NCI-H82 treated with DMSO at 0.1 percent for 48 hours (cell line): ENCODE measurements around the gene GNE.

Experiments used
- DNase-seq: peaks from one replicate; lab custom pipeline; 2025; ENCODE audit not compliant: unreplicated experiment; lab: John Stamatoyannopoulos, UW

GNE gene

DNA sequence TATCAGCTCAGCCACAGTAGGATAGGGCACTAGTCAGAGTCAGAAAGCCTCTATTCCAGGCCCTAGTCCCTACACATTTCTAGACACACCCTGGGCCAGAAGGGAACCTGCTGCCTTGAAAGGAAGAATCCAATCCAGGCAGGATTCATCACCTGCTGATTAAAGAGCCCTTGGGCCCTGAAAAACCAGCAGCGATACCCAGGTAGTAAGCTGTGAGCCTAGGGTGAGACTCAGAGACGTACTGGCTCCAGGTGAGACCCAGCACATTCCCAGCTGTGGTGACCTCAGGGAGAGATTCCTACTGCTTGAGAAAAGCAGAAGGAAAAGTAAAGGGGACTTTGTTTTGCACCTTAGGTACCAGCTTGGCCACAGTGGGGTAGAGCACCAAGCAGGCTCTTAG, 84.4 kb downstream of the GNE start:
- DNase-seq: no peak

DNA sequence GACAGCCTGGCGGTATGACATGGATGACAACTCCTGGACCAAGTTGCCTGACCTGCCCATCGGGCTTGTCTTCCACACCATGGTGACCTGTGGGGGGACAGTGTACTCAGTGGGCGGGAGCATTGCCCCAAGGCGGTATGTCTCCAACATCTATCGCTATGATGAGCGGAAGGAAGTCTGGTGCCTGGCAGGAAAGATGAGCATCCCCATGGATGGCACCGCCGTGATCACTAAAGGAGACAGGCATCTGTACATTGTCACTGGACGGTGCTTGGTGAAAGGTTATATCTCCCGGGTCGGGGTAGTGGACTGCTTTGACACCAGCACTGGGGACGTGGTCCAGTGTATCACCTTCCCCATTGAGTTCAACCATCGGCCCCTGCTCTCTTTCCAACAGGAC, 87.7 kb downstream of the GNE start:
- no peak for DNase-seq

DNA sequence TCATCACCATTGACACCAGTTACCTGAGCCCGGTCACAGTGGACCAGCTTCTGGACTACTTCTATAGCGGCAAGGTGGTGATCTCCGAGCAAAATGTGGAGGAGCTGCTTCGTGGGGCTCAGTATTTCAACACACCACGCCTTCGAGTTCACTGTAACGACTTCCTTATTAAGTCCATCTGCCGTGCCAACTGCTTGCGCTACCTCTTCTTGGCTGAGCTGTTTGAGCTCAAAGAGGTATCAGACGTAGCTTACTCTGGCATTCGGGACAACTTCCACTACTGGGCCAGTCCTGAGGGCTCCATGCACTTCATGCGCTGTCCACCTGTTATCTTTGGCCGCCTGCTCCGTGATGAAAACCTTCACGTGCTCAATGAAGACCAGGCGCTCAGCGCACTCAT, 88.5 kb downstream of the GNE start:
- no peak for DNase-seq

DNA sequence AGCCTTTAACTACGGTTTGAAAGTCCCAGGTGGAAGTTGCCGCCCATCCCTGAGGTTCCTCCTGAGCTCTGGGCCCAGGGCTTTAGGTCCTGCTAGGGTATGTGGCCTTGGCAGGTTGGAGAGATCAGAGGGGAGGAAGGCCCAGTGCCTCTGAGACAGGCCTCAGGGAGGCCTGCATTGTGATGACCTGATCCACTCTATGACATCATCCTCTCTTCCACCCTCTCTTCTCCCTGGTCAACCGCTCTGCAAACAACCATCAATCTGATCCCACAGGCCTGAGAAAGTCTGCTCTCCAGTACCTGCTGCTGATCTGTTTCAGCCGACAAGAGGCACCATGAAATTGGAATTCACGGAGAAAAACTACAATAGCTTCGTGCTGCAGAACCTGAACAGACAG, 89.1 kb downstream of the GNE start, which contains the start of gene CCIN:
Gene CCIN, plus strand, starts transcription at position 223 of the 400 bp plus-strand sequence. Its CDS starts 115 bp downstream, at position 338.
- no peak for DNase-seq

DNA sequence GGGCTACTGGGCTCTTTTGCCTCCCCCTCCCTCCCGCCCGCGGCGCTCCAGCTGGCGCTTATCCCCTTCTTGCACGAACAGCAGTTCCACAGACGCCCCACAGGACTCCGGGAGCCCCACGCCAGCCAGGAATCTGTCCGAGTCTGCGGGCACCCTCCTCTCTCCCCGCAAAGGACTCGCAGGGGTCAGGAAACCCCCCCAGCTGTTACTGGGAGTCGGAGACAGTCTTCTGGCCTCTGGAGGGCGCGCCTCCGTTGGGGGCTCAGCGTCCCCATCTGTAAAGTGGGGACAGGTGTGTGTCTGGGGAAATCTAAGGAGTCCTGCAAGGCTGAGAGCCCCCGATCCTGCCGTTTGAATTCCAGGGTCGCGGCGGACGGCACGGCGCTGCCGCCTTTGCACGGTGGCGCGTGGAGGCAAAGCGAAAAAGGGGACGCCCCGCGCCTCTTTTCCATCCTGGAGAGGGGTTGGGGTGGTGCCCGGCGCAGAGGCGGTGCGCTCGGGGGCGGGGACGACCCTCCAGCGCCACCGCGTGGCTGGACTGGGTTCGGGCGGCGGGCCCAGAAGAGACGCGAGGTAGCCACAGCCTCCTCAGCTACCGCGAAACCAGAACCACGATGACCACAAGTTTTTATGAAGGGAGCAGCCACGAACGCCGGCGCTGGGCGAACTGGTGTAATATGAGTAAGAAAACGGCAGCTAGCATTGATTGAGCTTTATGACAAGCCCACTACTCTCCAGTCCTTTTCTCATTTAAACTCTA, 91.9 kb downstream of the GNE start:
- DNase-seq: peak; percentile 19

DNA sequence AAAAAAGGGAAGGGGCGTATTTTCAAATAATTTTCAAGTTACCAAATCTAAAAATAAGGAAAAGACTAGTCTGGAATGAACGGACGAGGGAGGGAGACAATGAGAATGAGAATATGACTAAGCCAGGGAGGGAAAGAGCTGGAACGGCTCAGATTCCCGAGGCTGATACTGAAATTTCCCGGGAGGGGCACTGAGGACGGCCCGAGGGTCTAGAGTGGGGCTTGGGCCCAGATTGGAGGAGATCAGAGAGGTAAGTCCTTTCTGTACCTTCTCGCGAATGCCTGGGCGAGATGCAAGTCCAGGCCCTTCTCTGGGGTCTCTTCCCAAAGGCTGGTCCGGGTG, 92.5 kb downstream of the GNE start:
- DNase-seq: no peak

DNA sequence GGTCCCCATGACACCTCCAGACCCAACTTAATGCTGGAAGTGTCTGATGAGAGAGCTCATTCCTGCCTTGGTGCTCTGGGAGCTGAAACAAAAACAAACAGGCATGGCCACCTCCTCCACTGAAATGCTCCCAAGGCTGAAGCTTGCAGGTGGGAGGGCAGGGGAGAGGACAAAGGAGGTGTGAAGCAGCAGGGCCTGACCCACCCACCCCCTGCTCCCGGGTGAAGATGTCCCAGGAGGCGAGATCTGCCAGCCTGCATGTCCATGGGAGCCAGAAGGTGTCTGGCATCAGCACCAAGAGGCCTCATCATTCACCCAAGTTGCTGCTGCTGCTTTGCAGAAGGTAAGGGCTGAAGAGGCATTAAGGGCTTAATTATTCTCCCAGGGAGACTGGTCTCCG, 93.3 kb downstream of the GNE start:
- DNase-seq: no peak
